ENCODE results near the gene SART3. TPM values are rescaled to one million over a fixed set of nuclear protein-coding genes. Genes with fewer than 3 reads are reported as not detected.
"Not testable (repeated sequence)": the region's sequence is repeated elsewhere in the genome, so short reads cannot be mapped to it uniquely, and the experiment has no call there.

Gene SART3
- total RNA-seq, 1 donor from 2014 or later, result 21.7 TPM

DNA sequence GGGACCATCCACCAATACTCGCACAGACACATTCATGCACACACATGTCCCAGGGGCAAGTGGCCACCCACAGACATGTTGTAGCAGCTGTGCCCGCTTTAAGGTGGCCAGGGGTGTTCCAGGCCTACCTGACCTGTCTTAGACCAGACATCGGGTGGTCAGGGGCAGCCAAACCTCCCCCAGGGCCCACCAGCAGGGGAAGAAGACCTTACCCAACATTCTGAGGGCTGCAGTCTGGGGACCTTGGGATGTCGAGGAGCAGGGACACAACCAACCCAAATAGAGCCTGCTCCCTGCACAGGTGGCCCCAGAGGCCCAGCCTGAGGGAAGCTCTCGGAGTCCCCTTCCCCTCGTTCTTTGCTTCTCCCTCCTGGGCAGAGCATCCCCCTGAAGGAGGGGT is 38.6 kb upstream of the SART3 start:
- DNase-seq (ENCODE audit: missing footprints), result no peak
- intact Hi-C loops (cut with DNase I), result no loop called here
- ATAC-seq, result no peak

DNA sequence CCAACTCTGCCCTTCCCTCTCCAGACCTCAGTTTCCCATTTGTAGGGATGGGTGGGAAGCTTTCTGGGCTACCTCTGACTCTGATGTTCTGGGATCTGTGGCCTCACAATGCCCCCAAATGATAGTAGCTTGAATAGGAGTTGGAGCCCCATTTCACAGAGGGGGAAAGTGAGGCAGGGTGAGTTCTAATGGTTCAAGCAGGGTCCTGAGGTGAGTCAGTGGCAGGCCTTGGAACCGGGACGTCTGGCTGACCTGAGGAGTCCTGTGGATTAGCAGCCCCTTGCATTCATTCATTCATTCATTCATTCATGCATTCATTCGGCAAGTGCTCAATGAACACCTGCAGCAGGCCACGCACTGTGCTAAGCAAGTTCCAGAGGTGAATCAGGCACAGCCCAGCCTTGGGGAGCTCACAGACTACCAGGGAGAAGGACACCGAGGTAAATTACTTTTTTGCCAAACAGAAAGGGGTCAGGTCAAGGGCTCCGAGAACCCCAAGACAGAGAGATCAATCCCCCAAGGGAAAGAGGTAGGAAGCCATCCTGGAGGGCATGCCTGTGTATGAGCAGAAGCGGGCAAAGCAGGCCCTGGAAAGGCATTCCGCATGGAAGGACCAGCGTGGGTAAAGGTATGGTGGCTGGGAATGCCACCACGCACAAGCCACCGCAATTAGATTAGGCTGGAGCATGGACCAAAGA is 37.7 kb upstream of the SART3 start:
- intact Hi-C loops (cut with DNase I), result no loop called here
- ATAC-seq (no peak), DNase-seq (ENCODE audit: missing footprints) (no peak)

DNA sequence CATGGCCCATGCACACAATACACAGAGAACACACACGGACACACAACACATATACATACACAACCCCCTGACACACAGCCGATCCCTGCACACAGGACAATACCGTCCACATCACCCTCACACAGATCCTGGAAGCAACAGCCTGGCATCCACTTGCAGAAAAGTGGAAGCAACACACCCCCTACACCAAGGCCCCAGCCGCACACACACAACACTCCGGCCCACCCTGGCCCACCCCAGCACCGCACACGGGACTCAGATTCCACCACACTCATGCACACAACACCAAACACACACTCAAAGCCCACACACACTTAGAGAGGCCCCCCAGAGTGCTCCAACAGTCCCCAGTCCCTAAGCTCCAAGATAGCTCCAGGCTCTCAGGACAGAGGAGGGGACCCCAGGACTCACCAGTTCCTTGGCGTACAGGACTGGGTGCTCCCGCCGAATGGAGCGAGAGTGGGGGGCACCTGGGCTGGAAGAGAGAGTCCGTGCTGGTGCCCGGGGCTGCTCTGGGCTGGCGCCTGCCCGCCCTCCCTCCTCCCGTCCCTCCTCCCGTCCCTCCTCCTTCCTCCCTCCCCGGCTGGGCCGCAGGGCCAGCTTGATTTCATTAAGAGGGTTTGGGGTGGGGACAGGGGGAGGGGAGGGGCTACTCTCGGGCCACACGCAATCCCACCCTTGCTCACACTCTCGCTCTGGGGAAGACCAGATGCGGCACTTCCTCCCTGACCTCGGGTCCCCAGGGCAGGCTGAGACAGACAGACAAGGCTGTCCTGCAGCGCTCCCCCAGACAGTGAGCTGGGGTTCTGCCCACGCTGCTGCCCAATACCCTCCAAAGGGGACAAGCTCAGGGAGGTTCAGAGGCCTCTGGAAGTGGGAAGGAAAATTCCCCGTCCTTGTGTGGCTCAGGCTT is 36.8 kb upstream of the SART3 start, which contains the start of gene TMEM119:
TSS of gene TMEM119 (minus strand) at position 526 of the 913 bp plus-strand sequence. CDS start 5,701 bp downstream, outside the sequence.
- ATAC-seq (peak; percentile 63), DNase-seq (ENCODE audit: missing footprints) (peak; percentile 76)
- intact Hi-C loops (cut with DNase I), result no loop called here

DNA sequence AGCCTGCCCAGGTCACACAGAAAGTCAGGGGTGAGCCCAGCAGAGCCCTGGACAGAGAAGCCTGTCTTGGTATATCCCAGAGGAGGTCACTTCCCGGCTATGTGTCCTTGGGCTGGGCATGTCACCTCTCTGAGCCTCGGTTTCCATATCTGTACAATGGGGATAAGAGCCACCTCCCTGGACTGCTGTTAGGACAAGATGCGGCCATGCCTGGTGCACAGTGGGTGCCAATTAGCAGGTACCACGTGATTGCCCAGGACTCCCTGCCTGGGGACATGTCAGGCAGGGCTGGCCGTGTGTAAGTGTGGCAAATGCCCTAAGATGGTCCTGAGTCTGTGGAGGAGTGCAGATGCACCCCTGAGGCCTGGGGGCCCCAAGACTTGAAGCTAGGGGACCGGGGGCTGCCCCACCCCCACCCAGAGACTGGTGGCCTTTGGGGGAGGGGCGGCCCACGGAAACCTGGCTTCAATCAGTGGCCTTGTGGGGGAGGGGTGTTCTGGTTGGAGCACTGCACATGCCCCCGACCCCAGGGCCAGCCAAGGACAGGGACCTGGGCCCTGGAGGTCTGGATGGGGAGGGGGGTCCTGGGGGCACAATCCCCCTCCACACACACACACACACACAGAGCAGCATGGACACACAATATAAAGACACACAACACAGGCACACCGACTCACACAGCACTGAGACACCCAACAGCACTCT is 36.0 kb upstream of the SART3 start:
- DNase-seq (ENCODE audit: missing footprints) (no peak), ATAC-seq (no peak)
- intact Hi-C loops (cut with DNase I), result no loop called here

DNA sequence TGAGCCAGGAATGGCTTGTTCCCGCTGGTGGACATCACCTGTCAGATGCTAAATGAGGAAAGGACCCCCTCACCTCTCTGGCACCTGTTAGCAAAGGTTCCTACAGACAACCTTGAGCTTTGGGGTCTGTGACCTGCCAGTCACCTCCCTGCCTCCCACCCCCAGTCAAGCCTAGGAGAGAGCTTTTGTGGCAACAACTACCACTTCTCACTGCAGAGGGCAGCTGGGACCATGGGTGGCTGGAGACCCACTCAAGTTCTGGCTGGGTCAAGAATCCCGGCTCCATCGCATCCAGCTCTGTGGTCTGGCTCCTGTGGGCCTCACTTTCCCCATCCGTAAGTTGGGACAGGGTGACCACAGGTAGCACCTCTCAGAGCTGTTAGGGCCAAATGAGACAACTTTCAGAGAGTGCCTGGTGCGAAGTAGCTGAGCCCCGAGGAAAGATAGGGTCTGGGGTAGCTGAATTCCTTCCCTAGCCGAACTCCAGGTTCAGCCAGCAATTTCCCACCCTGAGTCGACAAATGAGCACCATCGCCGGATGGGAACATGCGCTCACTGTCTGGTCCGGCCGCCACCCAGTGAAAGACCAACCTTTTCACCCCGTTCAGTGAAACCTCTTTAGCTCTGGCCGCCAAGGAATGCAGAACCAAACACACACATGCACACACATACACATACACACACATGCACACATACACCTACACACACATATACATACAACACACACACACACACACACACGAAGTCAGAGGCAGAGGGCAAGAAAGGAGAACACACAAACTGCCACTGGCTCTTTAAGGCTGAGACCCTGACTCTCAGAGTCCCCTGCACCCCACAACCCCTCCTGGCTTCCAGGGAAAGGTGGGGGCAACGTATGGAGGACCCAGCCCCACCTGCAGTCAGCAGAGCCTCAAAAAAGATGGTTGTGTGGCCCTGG is 35.0 kb upstream of the SART3 start:
- no peak for DNase-seq (ENCODE audit: missing footprints)
- no peak for ATAC-seq
- intact Hi-C loops (cut with DNase I), result no loop called here

DNA sequence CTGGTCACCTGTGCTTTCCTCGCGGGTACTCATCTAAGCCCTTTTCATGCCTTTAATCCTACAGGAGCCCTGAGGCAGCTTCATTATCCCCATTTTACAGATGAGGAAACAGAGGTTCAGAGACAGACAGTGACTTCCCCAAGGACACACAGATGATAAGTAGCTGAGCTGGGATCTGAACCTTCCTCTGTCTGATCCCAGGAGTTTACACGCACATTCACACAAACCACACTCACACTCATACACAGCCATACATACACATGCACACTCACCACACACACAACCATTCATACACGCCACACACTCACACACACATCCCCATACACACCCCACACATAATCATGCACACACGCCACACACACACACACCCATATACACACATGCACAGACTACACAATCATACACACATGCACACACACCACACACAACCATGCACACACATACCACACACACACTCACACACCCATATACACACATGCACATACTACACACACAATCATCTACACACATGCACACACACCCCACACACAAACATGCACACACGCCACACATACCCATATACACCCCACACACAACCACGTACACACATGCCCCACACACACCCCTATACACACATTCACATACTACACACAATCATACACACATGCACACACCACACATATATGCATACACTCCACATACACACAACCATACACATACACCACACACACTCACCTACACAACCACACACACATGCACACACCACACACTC is 34.2 kb upstream of the SART3 start:
- intact Hi-C loops (cut with DNase I), result no loop called here
- ATAC-seq, result no peak
- DNase-seq (ENCODE audit: missing footprints), result no peak

DNA sequence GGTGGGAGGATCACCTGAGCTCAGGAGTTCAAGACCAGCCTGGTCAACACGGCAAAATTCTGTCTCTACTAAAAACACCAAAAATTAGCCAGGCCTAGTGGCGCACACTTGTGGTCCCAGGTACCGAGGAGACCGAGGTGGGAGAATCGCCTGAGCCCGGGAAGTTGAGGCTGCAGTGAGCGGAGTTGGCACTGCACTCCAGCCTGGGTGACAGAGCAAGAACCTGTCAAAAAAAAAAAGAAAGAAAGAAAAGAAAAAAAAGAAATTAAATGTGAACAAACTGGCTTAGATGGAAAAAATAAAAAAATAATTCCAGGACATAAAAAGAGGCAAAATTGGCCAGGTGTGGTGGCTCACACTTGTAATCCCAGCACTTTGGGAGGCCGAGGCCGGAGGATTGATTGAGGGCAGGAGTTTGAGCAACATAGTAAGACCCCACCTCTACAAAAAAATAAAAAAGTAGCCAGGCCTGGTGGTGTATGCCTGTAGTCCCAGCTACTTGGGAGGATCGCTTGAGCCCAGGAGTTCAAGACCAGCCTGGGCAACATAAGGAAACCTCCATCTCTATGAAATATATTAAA is 33.4 kb upstream of the SART3 start:
- intact Hi-C loops (cut with DNase I), result no loop called here
- ATAC-seq (no peak), DNase-seq (ENCODE audit: missing footprints) (no peak)

DNA sequence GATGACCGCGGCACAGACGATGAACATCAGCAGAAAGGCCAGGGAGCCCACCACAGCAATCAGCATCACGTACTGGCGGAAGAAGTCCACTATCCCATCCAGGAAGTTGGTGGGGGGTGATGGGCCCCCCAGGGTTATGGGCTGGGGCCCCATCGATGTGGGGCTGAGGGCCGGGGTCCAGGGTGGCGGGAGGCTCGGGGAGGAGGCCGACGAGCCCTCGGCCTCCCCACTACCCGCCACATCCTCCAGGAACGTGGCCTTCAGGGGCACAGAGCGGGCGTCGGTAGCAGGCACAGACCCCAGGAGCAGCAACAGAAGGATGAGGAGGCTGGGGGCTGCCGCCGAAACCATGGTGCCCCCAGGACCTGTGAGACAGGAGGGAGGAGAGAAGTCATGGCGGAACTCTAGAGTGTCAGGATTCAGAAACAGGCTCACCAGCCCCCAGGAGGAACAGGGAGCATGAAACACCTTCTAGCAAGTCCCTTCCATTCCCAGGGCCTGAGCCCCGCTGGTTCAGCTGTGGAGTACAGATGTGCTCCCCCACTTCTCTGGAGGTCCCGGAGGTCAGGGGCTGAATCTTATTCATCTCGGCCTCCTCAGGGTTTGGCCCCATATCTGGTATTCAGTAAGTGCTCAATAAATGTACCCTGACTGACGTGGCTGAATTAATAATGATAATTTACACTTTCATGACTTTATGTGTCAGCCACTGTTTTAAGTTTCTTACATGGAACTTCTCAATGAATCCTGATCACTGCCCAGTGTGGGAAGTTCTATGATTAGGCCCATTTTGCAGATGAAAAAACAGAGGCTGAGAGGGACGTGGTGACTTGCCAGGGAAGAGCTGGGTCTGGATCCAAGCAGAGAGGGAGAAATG is 31.3 kb upstream of the SART3 start:
- DNase-seq (ENCODE audit: missing footprints) (no peak), ATAC-seq (no peak)
- intact Hi-C loops (cut with DNase I), result no loop called here

DNA sequence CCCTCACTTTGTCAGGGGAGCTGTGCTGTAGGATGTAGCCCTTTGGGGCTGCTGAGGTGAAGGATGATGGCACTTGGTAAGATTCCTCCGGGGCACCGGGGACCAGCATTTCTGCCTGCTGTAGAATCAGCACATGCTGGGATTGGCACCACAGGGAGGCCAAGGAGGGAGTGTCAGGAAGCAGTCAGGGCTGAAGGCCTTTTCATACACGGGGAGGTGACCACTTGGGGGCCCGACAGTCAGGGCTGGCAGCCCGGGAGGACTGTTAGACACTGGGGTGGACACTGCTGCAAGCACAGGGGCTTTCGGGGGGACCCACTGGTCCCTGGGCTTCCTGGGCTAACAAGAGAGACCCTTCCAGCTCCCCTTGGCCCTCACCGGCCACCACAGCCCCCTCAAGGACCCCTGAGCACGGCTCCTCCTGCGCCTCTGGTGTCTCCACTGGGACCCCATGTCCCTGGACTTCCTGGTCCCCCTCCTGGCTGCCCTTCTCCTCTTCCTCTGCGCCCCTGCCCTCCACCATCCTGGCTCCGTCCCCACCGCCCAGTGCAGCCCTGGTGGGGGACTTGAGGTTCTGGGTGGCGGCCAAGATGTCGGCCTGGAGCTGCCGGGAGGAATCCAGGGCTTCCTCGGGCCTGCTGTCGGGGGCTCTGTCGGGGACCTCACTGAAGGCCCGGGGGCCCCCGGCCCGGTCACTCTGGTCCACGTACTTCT is 30.5 kb upstream of the SART3 start:
- ATAC-seq (no peak), DNase-seq (ENCODE audit: missing footprints) (no peak)
- intact Hi-C loops (cut with DNase I), result no loop called here

DNA sequence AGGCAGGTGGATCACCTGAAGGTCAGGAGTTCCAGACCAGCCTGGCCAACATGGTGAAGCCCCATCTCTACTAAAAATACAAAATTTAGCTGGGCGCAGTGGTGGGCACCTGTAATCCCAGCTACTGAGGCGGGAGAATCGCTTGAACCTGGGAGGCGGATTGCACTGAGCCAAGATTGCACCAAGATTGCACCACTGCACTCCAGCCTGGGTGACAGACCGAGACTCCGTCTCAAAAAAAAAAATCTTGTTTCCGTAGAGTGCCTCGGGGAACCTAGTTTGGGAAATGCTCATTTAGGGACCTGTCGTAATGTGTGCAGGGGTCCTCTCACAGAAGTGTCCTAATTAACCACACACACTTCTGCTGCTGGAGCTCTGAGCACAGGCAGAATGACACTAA is 29.5 kb upstream of the SART3 start:
- intact Hi-C loops (cut with DNase I); ATAC-seq; DNase-seq (ENCODE audit: missing footprints): not testable (repeated sequence)

DNA sequence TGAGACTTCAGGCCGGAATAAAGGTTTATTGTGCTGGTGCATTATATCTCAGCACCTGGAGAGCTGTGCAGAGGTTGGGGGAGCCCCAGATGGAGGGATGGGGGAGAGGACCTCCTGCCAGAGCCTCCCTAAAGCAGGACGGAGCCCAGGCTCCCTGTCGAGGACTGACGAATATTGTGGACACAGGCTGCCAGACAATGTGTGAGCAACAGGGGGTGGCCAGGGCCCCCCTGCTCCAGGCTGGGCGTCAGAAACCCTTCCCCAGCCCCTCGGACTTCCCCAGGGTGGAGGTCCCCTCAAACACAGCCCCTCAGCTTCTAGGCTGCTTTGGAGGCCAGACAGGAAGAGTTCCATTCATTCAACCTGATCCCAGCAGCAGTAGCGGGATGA is 28.9 kb upstream of the SART3 start:
- ATAC-seq (no peak), DNase-seq (ENCODE audit: missing footprints) (no peak)
- intact Hi-C loops (cut with DNase I), result no loop called here

DNA sequence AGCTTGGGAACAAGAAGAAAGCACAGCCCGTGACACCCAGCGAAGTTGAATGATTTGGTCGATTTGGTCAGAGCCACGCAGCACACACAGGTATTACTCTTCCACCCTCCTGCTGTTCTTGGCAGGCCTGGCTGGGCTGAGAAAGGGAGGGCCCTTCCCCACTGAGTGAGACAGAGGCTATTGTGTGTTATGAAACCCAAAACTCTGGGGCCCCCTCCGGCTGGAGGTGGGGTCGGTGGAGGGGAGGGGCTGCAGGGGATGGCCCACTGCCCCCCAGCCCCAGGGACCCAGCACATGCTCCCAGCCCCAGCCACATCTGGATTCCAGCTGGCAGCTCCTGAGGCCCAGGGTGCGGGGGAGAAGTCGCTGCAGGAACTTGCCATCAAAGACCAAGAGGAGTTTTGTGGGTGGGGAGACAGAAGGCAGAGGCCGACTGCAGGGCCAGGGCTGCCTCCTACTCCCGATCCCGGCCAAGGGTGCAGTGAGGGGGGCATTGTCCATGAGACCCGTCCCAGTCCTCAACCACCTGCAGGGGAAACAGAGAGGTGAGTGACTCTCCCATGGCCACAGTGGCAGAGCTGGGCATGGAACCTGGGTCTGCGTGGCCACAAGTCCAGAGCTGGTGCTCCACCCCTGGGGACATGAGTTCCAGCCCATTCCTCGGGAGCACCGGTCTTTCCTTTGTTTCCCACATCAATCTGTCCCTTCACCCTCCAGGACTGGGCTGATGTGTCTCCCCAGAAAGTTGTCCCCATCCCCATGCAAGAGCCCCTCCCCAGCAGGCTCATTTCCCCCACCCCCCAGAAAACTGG is 28.3 kb upstream of the SART3 start:
- peak; percentile 55 for ATAC-seq
- intact Hi-C loops (cut with DNase I), result no loop called here
- no peak for DNase-seq (ENCODE audit: missing footprints)

DNA sequence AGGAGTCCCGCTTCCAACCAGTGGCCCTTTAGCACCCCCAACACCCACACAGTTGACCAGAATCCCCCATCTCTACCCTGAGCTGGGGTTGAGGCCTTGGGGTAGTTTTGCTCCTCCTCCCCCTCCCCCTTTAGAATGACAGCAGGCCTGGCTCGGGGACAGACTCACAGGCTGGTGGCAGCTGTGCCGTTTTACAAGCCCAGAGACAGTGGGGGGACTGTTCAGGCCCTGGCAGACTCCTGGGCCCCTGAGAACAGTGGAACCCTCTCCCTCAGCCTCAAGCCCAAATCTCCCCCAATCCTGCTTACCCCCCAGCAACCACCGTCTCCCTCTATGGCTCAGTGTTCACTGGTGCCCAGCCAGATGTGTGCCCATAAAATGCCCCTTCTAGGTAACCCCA is 26.9 kb upstream of the SART3 start:
- no peak for DNase-seq (ENCODE audit: missing footprints)

DNA sequence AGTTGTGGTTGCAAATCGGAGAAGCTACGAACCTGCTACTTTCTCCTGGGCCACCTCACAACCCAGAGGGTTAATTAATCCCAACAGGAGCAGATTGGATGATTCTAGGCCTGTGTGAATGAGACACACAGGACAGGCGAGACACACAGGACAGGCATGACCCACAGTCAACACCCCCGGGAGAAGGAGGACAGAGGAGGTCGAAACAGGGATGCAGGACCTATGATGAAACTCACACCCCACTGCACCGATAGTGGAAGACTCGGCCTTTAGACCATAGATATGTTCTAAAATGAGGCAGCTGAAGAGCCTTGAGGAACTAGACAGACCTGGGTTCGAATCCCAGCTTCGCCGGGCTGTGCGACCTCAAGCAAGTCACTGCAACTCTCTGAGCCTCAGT is 25.3 kb upstream of the SART3 start:
- DNase-seq (ENCODE audit: missing footprints) (no peak), ATAC-seq (no peak)
- intact Hi-C loops (cut with DNase I), result no loop called here

More for the DNA sequence above, 26.9 kb upstream of the SART3 start:
- intact Hi-C loops (cut with DNase I), result no loop called here
- ATAC-seq, result no peak

DNA sequence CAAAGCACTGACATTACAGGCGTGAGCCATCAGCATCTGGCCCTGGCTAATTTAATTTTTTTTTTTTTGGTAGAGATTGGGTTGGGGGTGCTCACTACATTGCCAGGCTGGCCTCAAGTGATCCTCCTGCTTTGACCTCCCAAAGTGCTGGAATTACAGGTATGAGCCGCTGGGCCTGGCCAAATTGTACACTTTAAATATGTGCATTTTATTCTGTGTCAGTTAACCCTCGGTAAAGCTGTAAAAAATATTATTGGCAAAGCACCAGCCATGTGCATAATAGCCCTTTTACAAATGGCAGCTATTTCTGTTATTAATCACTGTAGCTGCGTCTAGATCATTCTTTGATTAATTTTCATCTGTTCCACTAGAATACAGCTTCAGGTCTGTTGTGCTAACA is 24.9 kb upstream of the SART3 start:
- no peak for ATAC-seq
- intact Hi-C loops (cut with DNase I), result no loop called here
- DNase-seq (ENCODE audit: missing footprints), result no peak

All from Right ventricle myocardium inferior (tissue), 1 donor.